ENCODE results near the gene GADL1. TPM values are rescaled to one million over a fixed set of nuclear protein-coding genes. Genes with fewer than 3 reads are reported as not detected.

GADL1 gene
- polyA plus RNA-seq, 1 donor (not counting 4 experiments of a cell fraction or from before 2014, with no cell fraction given): not detected

- Histone ChIP-seq H3K4me1 (ENCODE audit: control insufficient read depth, extremely low read depth, insufficient read depth, low read length) (peaks cover 12% of the 10 kb centered on the region), H3K4me2 (ENCODE audit: control insufficient read depth, extremely low read depth, insufficient read depth, low read depth, low read length) (no peak overlapping the region)
- FAIRE-seq: peak; percentile 87
These were observed 125.5 kb downstream of the GADL1 start for GRCh38 chr3:30768703-30769550.

GRCh38 chr3:30768046-30768445 lies 126.4 kb downstream of the GADL1 start:
- TF ChIP-seq EZH2 (IDR thresholded peaks at IDR 0.05; ENCODE audit: low read length) (no peak), CTCF (optimal IDR thresholded peaks at IDR 0.05 in 1 of 3, IDR thresholded peaks at IDR 0.05 in 1 of 3, conservative IDR thresholded peaks at IDR 0.05 in 1 of 3; ENCODE audit: extremely low read depth in 1 of 3, insufficient read depth in 2 of 3, low read length in 3 of 3) (no peak)
- H3K9ac ChIP-seq (ENCODE audit: control insufficient read depth, extremely low read depth, insufficient read depth, low read length): no peak overlapping the region
- dilution Hi-C loops (cut with MboI; ENCODE audit: extremely low pct_ligation_motif_present, low sequenced_read_pairs): loop anchor here (25.0 kb wide), 1 partner anchor 369 kb away; no protein-coding TSS in a partner anchor
- no peak overlapping the region for H3K4me2 ChIP-seq (ENCODE audit: control insufficient read depth, extremely low read depth, insufficient read depth, low read depth, low read length)
- no peaks in the 10 kb centered on the region for H3K27me3 ChIP-seq (ENCODE audit: control insufficient read depth, extremely low read depth, insufficient read depth, low read length)
- H3K9me3 ChIP-seq (ENCODE audit: control insufficient read depth, low read depth, low read length): no peaks in the 10 kb centered on the region
- H3K4me3 ChIP-seq (ENCODE audit: control insufficient read depth in 2 of 3, extremely low read depth in 1 of 3, insufficient read depth in 2 of 3, low read depth in 1 of 3, low read length in 3 of 3): no peak overlapping the region
- FAIRE-seq: no peak
- peaks cover 12% of the 10 kb centered on the region for H3K4me1 ChIP-seq (ENCODE audit: control insufficient read depth, extremely low read depth, insufficient read depth, low read length)
- H3K36me3 ChIP-seq (ENCODE audit: control insufficient read depth in 2 of 2, extremely low read depth in 1 of 2, insufficient read depth in 2 of 2, low read length in 2 of 2): no peaks in the 10 kb centered on the region
- no peaks in the 10 kb centered on the region for H3K79me2 ChIP-seq (ENCODE audit: control insufficient read depth, insufficient read depth, low read length)
- H3K27ac ChIP-seq (ENCODE audit: control insufficient read depth, insufficient read depth, low read length): no peak overlapping the region
- no peaks in the 10 kb centered on the region for H4K20me1 ChIP-seq (ENCODE audit: control insufficient read depth, extremely low read depth, insufficient read depth, low read length)
- H2AFZ ChIP-seq (ENCODE audit: control insufficient read depth, low read length): no peak overlapping the region
- H3K9me1 ChIP-seq (ENCODE audit: control insufficient read depth, extremely low read depth, insufficient read depth, low read length): no peaks in the 10 kb centered on the region
- DNase-seq (ENCODE audit: low read depth, low spot score): no peak

More at GRCh38 chr3:30768703-30769550, 125.5 kb downstream of the GADL1 start:
- H3K4me3 ChIP-seq (ENCODE audit: control insufficient read depth in 2 of 3, extremely low read depth in 1 of 3, insufficient read depth in 2 of 3, low read depth in 1 of 3, low read length in 3 of 3): no peak overlapping the region
- H3K79me2 ChIP-seq (ENCODE audit: control insufficient read depth, insufficient read depth, low read length): no peaks in the 10 kb centered on the region
- no peak overlapping the region for H3K27ac ChIP-seq (ENCODE audit: control insufficient read depth, insufficient read depth, low read length)
- H2AFZ ChIP-seq (ENCODE audit: control insufficient read depth, low read length): no peak overlapping the region
- no peaks in the 10 kb centered on the region for H3K9me1 ChIP-seq (ENCODE audit: control insufficient read depth, extremely low read depth, insufficient read depth, low read length)
- H4K20me1 ChIP-seq (ENCODE audit: control insufficient read depth, extremely low read depth, insufficient read depth, low read length): no peaks in the 10 kb centered on the region
- H3K9ac ChIP-seq (ENCODE audit: control insufficient read depth, extremely low read depth, insufficient read depth, low read length): no peak overlapping the region
- no peak for DNase-seq (ENCODE audit: low read depth, low spot score)
- dilution Hi-C loops (cut with MboI; ENCODE audit: extremely low pct_ligation_motif_present, low sequenced_read_pairs): loop anchor here (25.0 kb wide), 1 partner anchor 368 kb away; no protein-coding TSS in a partner anchor
- H3K36me3 ChIP-seq (ENCODE audit: control insufficient read depth in 2 of 2, extremely low read depth in 1 of 2, insufficient read depth in 2 of 2, low read length in 2 of 2): no peaks in the 10 kb centered on the region
- no peaks in the 10 kb centered on the region for H3K9me3 ChIP-seq (ENCODE audit: control insufficient read depth, low read depth, low read length)
- TF ChIP-seq EZH2 (IDR thresholded peaks at IDR 0.05; ENCODE audit: low read length) (no peak), CTCF (optimal IDR thresholded peaks at IDR 0.05 in 1 of 3, IDR thresholded peaks at IDR 0.05 in 1 of 3, conservative IDR thresholded peaks at IDR 0.05 in 1 of 3; ENCODE audit: extremely low read depth in 1 of 3, insufficient read depth in 2 of 3, low read length in 3 of 3) (peak; percentile 79 to 88 (median 82))
- H3K27me3 ChIP-seq (ENCODE audit: control insufficient read depth, extremely low read depth, insufficient read depth, low read length): no peaks in the 10 kb centered on the region
